Left colon (tissue), 2 donors: ENCODE data around the gene BTLA. TPM values are rescaled to one million over a fixed set of nuclear protein-coding genes. Genes with fewer than 3 reads are reported as not detected.
"Not testable (repeated sequence)": the region's sequence is repeated elsewhere in the genome, so short reads cannot be mapped to it uniquely, and the experiment has no call there.

Experiments used
- ATAC-seq: fragments of 200-7000 bp; cut with Tn5 transposase; one replicate; pipeline ENCODE4 v1.9.1; 2020; ENCODE audit warnings: mild to moderate bottlenecking, moderate library complexity
- DNase-seq, 2 donors: peaks; one replicate each; pipeline ENCODE4 v3.0.0-alpha.2; 2020
- intact Hi-C, 2 donors: fragments of 100-400 bp; cut with DNase I in 1 of 2; cut with micrococcal nuclease in 1 of 2; formaldehyde crosslinking; loops; one replicate each; pipeline versions ENCODE4 v1.11.2 to v1.14.0; 2022; cut with DNase I, micrococcal nuclease
- long read RNA-seq: library from polyadenylated mRNA; unstranded; transcript quantifications from one replicate; pipeline ENCODE4 v2.0.0, GENCODE V29; 2021
- total RNA-seq, 2 donors: library from RNA; stranded (reverse); fragmentation: NEBNext Ultra II Directional; extraction: Animal tissue kit (Norgen Biotek cat#: 25700); gene quantifications; one replicate each; pipeline ENCODE4 v1.2.1, GENCODE V29; 2021
- donor health status: DM: no; HTN: no; CAD: no.
- donor health status: DM: yes; HTN: yes; CAD: no.

BTLA gene
- 1 to 10 TPM in 1 of 2 donors, under 1 TPM in 1; 0.27 to 1.2 TPM for total RNA-seq
- long read RNA-seq, partial matches to known transcripts = 0 of 1 reads
- long read RNA-seq, other reads (novel, unspliced or antisense) = 1 of 1 reads

- intact Hi-C loops = no loop called here
- DNase-seq (no peak), ATAC-seq (no peak)
Observed at GRCh38 chr3:112498914-112499711, at the start of gene BTLA. Gene BTLA (minus strand): TSS chr3:112499472. CDS start chr3:112499358, 114 bp downstream.

- ATAC-seq (no peak), DNase-seq (no peak)
- intact Hi-C loops = no loop called here
Observed at GRCh38 chr3:112546216-112546759, 47.0 kb upstream of the BTLA start.

- DNase-seq (no peak), ATAC-seq (no peak)
- intact Hi-C loops = no loop called here
Observed at GRCh38 chr3:112539825-112540650, 40.8 kb upstream of the BTLA start.

GRCh38 chr3:112531358-112531781 is 32.1 kb upstream of the BTLA start:
- DNase-seq (no peak), ATAC-seq (no peak)
- intact Hi-C loops = no loop called here

GRCh38 chr3:112530573-112530972 is 31.3 kb upstream of the BTLA start:
- intact Hi-C loops = no loop called here
- ATAC-seq (no peak), DNase-seq (no peak)

- DNase-seq, intact Hi-C loops, ATAC-seq: not testable (repeated sequence)
Observed at GRCh38 chr3:112524127-112524526, 24.9 kb upstream of the BTLA start.

GRCh38 chr3:112519424-112520001 is 20.2 kb upstream of the BTLA start:
- DNase-seq (no peak), ATAC-seq (peak; percentile 90)
- intact Hi-C loops = loop anchor here in 1 of 2 donors (2.0 to 10.0 kb wide), 3 partner anchors 193 to 385 kb away; partner anchors contain the start of genes GCSAM and SLC9C1

GRCh38 chr3:112518970-112519369 is 19.7 kb upstream of the BTLA start:
- intact Hi-C loops = loop anchor here in 1 of 2 donors (2.0 to 10.0 kb wide), 3 partner anchors 192 to 384 kb away; partner anchors contain the start of genes GCSAM and SLC9C1
- not testable (repeated sequence) for ATAC-seq, DNase-seq

GRCh38 chr3:112514527-112515128 is 15.4 kb upstream of the BTLA start:
- DNase-seq (no peak), ATAC-seq (no peak)
- intact Hi-C loops = loop anchor here in 1 of 2 donors (10.0 kb wide), 2 partner anchors 220 to 380 kb away; partner anchors contain the start of genes GCSAM and SLC9C1

- ATAC-seq (no peak), DNase-seq (no peak)
- intact Hi-C loops = loop anchor here in 1 of 2 donors (10.0 kb wide), 2 partner anchors 218 to 378 kb away; partner anchors contain the start of genes GCSAM and SLC9C1
Observed at GRCh38 chr3:112512320-112512719, 13.0 kb upstream of the BTLA start.

GRCh38 chr3:112508860-112509259 is 9.6 kb upstream of the BTLA start:
- intact Hi-C loops = no loop called here
- no peak for DNase-seq
- ATAC-seq = no peak

- DNase-seq (no peak), ATAC-seq (no peak)
- intact Hi-C loops = no loop called here
Observed at GRCh38 chr3:112508261-112508660, 9.0 kb upstream of the BTLA start.

- intact Hi-C loops = no loop called here
- no peak for ATAC-seq
- DNase-seq = no peak
Observed at GRCh38 chr3:112505907-112506306, 6.6 kb upstream of the BTLA start.

GRCh38 chr3:112504123-112504522 is 4.9 kb upstream of the BTLA start:
- ATAC-seq (no peak), DNase-seq (no peak)
- intact Hi-C loops = no loop called here

- ATAC-seq (no peak), DNase-seq (no peak)
- intact Hi-C loops = no loop called here
Observed at GRCh38 chr3:112503304-112503972, 4.2 kb upstream of the BTLA start.

GRCh38 chr3:112500621-112501020 is 1.3 kb upstream of the BTLA start:
- ATAC-seq (no peak), DNase-seq (no peak)
- intact Hi-C loops = no loop called here

- intact Hi-C loops = no loop called here
- no peak for DNase-seq
- no peak for ATAC-seq
Observed at GRCh38 chr3:112497897-112498548, 1.2 kb downstream of the BTLA start.
